GM18520 (cell line): ENCODE data around the gene NECTIN1.

ENCODE experiments used
- ATAC-seq: cut with Tn5 transposase; IDR thresholded peaks from one replicate; pipeline ENCODE4 v1.9.1; 2021; ENCODE audit not compliant: unreplicated experiment

The NECTIN1 gene

DNA sequence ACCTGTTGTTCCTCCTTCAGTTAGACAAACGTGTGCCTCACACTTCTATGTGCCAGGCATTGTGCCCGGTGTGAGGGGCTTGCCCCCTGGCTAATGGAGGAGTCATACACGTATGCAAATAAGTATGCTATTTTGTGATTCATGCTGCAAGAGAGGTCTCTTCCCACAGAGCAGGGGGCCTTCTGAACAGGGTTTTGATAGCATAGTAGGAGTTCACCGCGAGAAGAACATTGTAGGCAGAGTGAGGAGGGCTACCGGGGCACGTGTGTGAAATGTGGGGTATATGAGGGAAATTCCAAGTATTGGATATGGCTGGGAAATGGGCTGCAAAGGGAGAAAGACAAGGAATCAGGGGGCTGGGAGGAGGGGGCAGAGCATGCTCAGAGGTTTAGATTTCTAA lies 84.5 kb downstream of the NECTIN1 start:
- ATAC-seq, result no peak

DNA sequence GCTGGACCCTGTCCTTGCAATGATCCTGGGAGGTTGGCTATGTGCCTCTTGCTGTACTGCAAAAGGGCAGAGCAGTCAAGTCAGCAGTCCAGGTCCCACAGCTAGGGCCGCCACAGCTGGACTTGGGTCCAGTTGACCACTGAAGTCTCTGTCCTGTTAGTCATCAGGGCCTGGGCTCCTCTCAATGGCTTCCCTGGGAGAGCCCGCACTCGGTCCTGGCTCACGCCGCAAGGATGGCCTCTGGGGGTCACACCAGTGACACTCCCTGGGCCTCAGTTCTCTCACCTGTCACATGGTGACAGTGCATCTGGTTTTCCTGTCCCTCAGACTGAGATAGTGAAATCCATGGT lies 85.1 kb downstream of the NECTIN1 start:
- ATAC-seq, result no peak

DNA sequence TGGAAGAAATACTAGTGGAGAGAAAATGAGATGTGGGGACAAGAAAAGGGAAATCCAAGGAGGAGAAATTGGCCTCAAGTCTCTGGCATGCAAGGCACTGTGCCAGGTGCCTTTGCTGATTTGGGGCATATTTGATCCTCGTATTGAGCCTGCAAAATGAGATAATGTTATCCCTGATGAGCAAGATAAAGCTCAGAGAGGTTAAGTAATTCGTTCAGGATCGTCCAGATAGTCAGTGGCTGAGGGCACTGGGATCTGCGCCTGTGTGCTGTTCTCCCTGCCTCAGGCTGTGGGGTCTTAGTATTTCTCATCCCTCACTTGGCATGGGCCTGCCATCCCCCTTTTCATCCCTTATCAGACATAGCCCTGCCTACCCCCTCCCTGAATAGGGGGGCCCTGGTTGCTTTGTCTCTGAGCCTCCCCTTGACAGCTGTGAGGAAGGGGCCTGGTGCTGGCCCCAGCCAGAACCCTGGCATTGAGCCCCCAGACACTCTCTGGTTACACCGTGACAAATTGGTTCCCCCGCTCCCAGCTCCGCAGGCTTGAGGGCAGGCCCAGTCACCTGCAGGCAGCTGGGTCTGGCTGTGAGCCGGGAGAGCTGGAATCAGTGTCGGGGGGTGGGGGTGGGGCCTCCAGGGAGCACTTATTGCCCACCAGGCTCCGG lies 85.7 kb downstream of the NECTIN1 start:
- no peak for ATAC-seq

DNA sequence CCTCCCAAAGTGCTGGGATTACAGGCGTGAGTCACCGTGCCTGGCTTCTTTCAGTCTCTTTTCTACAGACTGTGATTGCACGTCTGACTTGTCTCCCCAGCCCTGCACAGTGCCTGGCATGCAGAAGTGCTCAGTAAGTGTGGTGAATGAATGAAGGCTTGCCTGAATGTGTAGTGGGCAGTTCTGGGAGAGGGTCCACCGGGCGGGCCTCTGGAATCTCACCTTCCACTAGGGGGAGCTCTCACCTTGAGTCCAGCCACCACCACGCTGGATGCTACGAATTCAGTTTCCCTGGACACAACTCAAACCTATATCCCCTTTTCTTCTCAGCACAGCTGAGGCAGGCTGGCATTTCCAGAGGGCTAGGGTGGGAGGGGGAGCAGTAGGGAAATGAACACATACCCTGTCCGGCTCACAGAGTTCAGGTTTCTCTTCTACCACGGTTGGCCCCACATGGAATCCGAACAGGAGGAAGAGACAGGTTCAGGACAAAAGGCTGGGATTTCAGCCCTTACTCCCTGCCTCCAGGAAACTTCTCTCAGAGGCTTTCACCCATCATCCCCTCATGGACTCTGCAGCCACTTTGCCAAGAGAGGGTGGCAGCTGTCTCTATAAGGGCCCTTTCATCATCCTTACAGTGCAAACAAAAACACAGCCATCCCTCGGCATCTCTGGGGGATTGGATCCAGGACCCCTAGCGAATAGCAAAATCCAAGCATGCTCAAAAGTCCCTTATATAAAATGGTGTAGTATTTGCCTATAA lies 86.8 kb downstream of the NECTIN1 start:
- ATAC-seq, result no peak

DNA sequence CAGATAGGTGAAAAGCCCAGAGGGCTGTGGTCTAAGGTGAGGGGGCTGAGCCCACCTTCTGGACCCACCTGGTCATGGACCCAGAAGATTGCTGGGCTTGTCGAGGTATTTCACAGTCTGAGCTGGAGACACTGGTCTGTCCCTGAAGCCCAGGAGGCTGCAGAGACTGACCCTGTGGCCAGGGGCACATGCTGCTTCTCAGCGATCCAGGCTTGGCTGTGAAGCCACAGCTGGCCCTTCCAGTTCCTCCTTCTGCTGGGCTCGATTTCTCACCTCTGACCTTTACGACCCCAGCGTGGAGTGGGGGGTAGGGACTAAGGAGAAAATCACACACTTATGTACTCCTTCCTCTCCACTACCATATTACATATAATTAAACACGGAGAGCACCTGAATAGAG lies 88.5 kb downstream of the NECTIN1 start:
- no peak for ATAC-seq

DNA sequence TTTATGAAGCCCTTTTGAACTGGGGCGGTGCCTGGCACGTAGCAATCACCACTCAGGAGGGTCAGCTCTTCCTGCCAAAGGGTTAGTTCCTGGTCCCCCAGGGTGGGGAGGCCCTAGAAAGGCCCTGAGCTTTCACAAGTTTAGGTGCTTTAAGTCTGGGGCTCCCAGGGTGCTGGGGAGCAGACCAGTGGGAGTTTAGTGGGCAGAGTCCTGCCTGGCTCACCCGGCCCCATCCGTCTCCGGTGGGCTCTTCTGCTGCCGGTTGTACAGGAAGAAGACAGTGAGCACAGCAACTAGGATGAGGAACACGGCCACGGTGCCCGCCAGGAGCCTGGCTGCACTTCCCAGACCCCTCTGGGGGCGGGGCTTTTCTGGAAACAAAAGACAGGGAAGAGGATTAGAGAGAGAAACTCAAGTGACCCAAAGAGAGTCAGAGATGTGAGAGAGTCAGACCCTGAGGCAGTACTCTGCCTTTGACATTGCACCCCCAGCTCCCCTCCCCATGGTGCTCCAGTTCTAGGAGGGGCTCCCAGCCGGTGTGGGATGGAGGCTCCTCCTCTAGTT lies 89.3 kb downstream of the NECTIN1 start:
- no peak for ATAC-seq

DNA sequence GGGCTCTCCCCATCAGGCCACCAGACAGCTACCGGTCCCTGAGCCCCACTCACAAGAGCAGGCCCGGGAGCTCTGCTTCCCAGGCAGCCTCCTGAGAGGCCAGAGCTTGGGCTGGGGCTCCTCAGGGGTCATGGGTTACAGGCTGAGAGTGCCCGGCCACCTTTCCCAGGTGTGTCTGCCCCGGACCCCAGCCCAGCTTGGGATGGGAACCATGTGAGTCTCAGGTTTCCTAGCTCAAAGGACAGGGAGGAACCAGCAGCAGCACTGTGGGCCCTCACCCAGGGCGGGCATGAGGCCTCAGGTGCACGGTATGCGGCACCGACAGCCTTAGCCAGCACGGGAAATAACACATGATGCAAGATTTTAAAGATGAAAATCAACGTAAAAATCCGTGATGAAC lies 90.1 kb downstream of the NECTIN1 start:
- no peak for ATAC-seq

DNA sequence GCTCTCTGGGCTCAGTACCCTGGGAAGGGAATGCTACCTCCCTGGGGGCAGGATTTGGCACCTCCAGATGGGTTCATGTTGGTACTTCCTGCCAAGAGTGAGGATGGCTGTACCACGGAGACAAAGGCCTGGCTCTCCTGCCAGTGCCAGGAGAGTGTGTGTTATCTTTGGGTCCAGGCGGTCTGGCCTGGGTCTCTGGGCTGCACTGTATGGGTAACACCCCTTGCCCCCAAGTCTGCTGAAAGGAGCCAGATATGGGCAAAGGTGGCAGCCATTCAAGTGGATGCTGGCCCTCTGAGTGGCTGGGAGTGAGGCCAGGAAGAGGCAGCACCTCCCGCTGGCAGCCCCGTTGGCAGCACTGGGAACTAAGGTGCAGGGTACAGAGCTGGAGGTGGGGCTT lies 91.5 kb downstream of the NECTIN1 start:
- no peak for ATAC-seq

DNA sequence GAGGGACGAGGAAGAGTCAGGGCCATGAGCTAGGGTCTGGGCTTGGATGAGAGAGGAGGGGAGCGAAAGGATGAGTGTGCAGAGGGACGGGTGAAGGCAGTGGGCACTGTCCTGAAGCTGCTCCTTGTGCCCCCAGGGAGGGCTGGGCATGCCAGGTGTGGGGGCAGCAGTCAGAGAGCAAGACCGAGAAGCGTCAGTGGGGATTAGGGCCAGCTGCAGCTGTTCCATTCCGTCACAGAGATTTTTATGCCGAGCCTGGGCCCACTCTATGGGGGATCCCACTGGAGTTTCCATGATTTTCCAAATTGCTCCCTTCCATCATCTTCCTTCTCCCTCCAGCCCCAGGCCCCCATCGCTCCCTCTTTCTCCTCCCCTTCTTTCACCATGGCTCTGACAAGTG lies 93.2 kb downstream of the NECTIN1 start:
- no peak for ATAC-seq

DNA sequence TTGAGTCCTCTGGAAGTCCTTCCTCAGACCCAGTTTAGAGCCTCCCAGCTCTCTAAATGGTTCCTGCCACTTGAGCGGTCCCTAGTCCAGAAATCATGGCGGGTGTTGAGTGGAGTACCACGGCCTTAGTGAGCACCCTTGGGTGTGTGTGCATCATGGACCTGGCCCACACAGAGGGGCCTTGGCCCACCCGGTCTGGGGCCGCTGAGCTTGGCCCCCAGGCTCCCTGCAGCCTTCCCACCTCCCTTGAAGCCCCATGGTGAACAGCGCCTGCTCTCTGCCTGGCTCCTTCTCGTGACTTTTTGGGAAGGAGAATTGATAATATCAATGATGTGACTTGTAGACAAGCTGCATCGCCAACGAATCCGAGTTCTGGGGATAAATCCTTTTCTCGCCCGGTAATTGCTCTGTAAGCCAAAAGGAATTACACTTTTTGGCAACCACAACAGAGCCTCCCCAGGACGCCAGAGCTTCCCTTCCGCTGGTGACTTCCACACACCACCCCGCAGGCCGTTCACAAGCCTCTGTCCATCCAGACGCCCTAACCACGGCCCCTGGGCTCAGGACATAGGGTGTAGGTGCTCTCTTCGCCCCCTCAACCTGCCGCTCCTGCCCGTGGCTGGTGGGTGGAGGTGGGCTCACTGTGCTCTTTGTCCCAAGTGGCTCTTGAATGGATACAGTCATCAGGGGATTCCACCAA lies 93.8 kb downstream of the NECTIN1 start:
- no peak for ATAC-seq

DNA sequence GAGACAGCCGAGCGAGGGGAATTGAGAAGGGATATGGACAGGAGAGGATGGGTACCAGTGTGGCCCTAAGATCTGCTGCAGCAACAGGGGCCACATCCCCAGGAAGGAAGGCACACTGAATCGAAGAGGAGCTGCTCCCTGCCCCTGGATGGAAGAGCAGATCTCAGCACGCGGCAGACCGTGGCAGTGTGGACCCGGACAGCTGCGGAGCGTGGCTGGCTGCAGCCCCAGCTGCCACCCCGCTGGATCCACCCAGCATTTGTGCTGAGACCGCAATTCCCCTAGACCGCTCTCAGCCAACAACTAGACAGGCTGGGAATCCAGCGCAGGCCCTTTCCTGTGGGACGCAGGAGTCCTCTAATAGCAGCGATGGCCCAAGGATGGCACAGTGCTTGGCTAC lies 94.7 kb downstream of the NECTIN1 start:
- no peak for ATAC-seq

DNA sequence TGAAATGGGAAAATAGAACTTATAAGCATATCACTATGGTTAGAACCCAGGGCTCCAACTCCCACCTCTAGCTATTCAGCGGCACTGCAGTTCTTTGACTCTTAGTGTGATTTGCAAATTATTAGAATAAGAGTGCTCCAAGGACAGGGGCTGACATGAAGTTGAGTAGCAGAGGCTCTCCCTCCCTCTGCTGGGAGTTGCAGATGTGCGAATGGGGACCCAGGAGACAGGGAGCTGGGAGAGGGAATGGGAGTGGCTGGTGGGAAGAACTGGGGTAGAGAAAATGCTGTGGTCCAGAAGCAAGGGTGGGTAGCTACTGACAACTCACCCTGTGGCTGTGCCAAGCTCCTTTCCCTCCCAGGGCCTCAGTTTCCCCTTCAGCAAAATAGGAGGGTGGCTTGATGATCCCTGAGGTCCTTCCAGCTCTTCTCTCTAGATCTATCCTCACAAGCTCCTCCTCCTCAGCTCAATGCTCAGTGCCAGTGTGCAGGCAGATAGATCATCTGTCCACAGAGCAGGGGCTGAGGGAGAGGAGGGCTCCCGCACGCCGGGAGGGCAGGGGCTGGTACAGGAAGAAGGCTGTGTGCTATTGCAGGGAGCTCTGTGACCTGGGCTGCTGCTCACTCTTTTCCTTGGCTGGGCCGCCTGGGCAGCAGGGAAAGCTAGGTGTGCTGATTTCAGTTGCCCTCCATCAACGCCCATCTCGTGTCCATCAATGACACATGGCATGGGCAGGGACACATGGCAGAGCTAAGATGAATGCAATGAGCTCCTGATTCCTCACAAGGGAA lies 99.0 kb downstream of the NECTIN1 start:
- ATAC-seq, result no peak

DNA sequence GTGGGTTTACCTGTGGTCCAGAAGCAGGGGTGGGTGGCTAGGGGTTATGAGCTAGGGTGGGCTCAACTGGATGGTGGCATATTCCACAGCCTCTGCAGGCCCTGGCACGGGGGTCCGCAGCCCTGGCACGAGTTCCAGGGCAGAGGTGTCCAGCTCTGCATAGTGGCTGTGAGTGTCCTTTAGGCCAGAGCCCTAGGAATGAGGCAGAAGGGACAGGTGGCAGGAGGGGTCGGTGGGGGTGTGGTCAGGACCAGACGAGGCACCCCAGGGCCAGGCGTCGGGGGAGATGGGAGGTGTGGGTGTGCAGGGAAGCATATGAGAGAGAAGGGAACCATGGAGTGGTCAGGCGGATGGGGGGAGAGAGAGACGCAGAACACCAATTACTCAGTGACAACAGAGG lies 99.9 kb downstream of the NECTIN1 start:
- ATAC-seq, result no peak

DNA sequence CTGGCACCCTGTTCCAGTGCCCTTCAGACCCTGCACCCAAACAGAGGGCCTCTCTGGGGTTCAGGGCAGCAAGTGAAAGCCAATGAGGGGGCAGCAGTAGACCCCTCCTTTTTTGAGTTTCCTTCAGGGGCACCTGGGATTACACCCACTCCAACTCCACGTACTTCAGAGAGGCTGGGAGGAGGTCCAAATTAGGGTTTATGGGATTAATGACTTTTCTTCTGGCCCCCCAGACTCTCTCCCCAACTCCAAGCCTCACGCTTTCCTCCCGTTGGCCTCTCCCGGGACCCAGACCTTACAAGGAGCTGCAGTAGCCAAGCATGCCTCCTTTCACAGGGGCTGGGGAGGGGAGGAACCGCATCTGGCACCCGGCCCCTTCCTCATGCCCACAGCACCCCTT lies 101.7 kb downstream of the NECTIN1 start:
- no peak for ATAC-seq

DNA sequence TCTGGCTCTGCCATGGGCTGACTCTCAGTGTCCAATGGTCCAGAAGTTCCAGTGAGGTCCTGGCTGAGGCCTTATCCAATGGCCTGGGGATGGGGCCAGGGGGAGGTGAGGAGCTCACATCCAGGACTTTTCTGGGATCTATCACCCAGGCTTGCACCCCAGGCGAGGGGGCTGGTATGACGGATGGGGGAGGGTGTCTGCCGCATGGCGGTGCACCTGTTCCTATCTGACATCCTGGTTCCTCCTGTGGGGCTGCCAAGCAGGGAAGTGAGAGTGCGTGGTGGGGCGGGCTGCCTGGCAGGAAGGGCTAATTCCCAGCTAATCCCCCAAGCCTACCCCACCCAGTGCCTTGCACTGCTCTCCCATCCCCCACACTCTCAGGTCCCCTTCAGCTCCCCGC lies 102.1 kb downstream of the NECTIN1 start:
- no peak for ATAC-seq

DNA sequence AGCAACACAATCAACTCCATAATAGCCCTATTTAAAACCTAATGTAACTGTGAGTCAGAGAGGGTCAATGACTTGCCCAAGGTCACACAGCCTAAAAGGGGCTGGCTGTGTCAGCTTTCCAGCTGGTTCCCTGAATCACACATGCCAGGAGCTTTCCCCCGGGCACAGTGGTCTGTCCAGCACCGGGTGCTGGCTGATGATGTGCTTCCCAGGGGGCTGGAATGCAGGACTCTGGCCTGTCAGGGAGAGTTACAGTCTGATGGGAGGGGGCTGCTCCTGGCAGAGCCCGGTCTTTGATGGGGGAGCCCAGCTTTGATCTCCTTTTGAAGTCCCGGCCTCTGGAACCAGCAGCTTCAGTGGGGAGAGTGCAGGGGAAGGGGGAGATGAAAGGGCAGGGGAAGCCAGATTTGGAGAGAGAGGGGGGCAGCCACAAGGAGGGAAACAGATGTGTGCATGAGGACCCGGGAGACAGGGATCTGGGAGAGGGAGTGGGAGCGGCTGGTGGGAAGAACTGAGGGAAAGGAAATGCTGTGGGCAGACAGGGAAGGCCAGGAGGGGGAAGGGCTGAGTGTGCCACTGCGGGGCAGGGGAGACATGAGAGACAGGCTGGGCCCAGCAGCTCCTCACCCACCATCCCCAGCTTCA lies 102.7 kb downstream of the NECTIN1 start:
- ATAC-seq, result no peak

DNA sequence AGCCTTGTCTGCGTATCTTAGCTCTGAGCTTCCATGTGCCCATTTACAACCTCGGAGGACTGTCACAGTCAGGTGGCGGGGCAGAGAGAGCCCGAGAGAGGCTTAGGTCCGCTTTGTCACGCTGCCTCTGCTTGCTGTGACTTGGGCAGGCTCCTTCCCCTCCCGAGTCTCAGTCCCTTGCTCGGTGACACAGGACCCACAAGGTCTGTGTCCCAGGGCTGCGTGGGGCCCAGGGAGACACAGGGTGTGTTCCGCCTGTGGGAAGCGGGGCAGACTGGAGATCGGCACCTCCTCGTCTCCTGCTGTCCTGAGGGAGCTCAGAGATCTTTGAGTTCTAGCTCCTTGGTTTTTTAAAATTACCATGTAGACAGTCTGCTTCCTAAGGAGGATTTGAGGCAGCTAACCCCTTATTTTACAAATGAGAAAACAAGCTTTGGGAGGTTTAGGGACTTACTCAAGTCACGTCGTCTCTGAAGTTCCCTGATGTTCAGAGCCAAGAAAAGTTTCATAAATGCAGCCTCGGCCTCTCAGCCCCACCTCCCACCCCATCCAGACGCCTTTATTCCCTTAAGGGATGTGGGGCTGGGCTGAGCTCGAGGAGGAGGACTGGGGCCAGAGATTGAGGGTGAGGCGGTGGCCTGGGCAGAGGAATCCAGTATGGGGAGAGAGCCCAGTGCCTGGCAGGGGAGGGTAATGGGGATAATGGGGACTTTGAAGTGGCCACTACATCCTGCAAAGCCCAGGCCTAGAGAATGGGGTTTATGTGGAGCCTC lies 103.6 kb downstream of the NECTIN1 start:
- ATAC-seq, result no peak

DNA sequence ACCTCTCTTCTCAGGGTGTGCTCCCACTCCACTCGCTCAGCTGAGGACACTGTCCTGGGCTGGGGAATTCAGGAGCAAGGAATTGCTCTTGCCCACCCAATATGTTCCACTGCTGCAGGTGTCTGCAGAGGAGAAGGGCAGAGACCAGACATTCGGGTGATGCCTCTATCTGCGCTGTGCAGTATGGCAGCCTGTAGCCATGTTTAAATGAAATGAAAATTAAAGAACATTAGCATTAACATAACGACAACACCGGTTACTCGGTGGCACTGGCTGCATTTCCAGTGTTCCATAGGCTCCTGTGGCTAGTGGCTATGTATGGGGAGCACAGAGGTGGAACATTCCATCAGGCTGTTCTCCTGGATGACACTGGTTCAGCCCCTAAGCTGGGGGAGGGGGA lies 104.4 kb downstream of the NECTIN1 start:
- no peak for ATAC-seq

DNA sequence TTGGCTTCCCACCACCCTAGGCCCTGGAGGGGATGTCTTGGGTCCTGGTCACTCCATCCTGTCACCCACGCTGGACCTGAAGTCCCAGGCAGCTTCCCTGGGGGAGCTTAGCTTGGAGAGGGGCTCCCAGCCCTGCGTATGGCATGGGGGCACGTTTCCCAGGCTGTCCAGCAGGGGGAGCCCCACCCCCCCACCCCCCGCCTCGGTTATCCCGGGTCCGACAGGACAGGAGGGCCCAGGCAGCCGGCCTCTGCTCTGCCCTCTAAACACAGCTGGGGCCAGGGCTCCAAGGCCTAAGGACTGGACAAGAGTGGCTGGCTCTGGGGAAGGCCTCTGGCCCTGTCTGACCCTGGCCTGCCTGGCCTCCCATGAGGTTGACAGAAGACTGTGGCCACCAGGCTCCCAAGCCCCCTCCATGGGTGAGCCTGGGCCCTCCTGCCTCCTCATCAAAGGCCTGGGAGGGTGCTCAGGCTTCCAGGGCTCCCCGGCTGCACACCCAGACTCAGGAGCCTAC lies 104.8 kb downstream of the NECTIN1 start:
- ATAC-seq, result no peak

DNA sequence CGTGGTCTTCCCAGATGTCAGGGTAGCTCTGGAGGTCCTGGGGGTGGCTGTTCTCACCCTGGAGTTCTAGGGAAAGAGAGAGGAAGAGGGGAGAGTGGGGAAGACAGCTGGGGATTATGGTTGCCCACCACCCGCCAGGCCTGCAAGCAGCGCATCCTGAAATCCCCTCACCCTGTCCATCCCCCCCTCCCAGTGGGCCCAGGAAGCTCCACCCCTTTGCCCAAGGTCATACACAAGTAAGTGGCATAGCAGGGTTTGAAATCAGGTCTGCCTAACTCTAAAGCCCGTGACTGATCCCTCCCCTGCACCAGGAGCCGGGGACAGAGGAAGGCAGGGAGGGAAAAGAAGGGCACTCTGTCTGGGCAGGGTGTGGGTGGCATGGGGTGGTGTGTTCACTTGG lies 105.3 kb downstream of the NECTIN1 start:
- no peak for ATAC-seq
